GM12874 (cell line): ENCODE results near the gene C2CD3.

Experiments used
- TF ChIP-seq, protein P1 (sequence below): IDR thresholded peaks from 2 replicates; pipeline ENCODE4 v1.5.1; 2011; ENCODE audit warnings: low read depth, mild to moderate bottlenecking, control low read depth, low read length, moderate library complexity; ENCODE audit not compliant: insufficient read depth

Gene C2CD3

DNA sequence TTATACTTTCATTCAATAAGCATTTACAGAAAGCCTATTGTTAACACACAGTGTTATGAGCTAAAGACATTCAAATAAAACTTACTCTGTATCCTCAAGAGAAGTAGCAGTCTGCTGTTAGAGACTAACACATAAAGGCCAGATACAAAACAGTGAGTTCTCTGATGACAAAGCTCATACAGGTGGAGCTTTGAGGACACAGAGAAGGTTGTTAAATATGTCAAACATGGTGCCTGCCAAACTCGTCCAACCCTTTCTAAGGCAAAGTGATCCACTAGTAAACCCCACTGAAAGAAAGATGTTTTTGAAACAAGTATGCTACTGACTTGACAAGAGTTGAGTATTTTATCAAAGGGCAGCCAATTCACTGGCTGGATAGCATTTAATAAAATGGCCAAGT, 70.1 kb downstream of the C2CD3 start:
- TF ChIP-seq, protein P1, sequence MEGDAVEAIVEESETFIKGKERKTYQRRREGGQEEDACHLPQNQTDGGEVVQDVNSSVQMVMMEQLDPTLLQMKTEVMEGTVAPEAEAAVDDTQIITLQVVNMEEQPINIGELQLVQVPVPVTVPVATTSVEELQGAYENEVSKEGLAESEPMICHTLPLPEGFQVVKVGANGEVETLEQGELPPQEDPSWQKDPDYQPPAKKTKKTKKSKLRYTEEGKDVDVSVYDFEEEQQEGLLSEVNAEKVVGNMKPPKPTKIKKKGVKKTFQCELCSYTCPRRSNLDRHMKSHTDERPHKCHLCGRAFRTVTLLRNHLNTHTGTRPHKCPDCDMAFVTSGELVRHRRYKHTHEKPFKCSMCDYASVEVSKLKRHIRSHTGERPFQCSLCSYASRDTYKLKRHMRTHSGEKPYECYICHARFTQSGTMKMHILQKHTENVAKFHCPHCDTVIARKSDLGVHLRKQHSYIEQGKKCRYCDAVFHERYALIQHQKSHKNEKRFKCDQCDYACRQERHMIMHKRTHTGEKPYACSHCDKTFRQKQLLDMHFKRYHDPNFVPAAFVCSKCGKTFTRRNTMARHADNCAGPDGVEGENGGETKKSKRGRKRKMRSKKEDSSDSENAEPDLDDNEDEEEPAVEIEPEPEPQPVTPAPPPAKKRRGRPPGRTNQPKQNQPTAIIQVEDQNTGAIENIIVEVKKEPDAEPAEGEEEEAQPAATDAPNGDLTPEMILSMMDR: no peak

DNA sequence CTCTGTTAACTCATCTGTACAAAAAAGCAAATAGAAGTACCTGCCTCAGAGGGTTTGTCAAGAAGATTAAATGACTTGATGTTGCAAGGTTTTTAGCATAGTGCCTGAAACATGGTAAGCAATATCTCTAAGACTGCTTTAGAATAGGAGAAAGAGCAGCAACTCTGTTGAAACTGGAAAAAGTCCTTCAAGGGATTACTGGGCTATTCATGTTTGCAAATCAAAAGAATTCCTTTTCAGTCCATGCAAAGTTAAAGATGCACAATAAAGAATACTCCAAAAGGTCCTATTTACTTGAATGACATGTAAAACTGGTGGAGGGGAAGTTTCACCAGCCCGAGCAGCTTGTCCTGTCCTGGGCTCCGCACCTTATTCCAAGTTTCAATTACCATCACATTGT, 70.6 kb downstream of the C2CD3 start:
- TF ChIP-seq, protein P1: no peak

DNA sequence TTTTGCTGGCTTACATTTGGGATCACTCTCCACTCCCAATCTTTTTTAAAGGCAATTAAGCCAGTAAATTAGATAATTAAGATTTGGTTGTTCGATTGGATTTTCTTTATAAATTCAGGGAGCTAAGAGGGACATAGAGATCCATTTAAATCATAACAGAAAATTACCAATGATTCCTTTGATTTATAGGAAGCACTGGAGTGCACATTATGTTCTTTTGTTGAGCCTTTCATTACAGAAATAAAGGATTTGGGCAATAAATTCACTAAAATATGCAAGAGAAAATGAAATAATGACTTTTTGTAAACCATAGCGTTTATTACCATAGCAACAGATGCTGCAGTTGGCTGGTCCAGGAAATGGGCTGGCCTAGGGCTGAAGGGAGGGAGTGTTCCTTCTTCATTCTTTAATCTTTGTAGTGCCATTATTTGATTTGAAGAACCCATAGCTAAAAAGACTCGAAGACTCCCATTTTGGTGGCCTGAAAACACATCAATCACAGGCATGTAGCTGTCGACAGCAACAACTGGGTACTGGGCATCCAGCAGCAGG, 73.0 kb downstream of the C2CD3 start:
- TF ChIP-seq, protein P1: no peak

- TF ChIP-seq, protein P1: no peak
Measured at GRCh38 chr11:74094393-74094792, 76.4 kb downstream of the C2CD3 start.

GRCh38 chr11:74092425-74092824, 78.4 kb downstream of the C2CD3 start:
- TF ChIP-seq, protein P1: no peak

DNA sequence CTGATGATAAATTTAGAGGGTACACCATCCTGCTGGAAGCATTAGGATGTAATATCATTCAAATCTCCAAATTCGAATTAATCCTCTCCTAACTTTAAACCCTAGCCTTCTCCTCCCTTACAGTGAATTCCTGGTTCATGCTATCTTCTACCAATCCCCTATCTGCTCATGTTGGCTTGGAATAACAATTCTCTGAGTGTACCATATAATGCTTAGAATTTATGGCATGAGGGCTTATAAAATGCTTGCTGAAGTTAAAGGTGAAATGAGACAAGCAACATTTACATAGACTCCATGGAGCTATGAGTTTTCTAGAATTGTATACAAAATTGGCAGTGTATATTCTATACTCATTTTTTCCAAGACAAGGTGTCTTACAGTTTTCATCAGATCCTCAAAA, 79.3 kb downstream of the C2CD3 start:
- TF ChIP-seq, protein P1: no peak

DNA sequence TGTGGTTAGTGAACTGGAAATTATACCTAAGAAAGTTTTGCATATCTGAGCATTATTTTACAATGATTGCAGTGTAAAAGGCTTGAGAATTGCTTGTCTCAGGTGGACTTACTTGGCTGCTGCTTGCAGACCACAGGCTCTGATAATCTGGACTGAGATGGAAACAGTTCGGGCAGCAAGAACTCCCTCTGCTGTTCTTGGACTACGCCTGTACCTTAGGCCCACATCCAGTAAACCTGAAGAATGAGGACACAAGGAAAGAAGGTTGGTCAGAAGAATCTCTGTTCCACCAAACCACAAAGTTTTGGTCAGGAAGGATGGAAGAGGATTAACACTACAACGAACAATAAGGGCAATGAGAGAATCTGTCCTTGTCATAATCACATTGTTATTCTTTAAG, 80.1 kb downstream of the C2CD3 start:
- TF ChIP-seq, protein P1: 0 out of 2 replicates have a peak, but pooled peaks have one; percentile 1
